T1000 (cell line): ENCODE results near the gene SMAD3.

ENCODE experiments used
- DNase-seq: peaks from one replicate; lab custom pipeline; 2025; ENCODE audit warnings: mixed read lengths; lab: John Stamatoyannopoulos, UW

SMAD3 gene

GRCh38 chr15:67232591-67232990 lies 167.2 kb downstream of the SMAD3 start:
- no peak for DNase-seq

GRCh38 chr15:67240235-67241131 lies 175.1 kb downstream of the SMAD3 start:
- DNase-seq, result no peak

GRCh38 chr15:67241132-67241855 lies 175.9 kb downstream of the SMAD3 start:
- DNase-seq, result no peak

- no peak for DNase-seq
These were observed 177.3 kb downstream of the SMAD3 start for GRCh38 chr15:67242708-67243111.
